Spleen (tissue), 11 donors: ENCODE measurements around the gene PRR20A. TPM values are rescaled to one million over a fixed set of nuclear protein-coding genes. Genes with fewer than 3 reads are reported as not detected.
"Not testable (repeated sequence)": the region's sequence is repeated elsewhere in the genome, so short reads cannot be mapped to it uniquely, and the experiment has no call there.

Experiments
- DNase-seq: peaks from one replicate; pipeline ENCODE4 v3.0.0-alpha.2; 2020
- H3K27ac ChIP-seq, 8 donors: fragments of 200-600 bp; sonication (generic) in 7 of 8; 1 replicate in 4 of 8; 2 replicates in 4 of 8; pipeline versions ENCODE4 v1.5.0 to v1.8.0; 2016 to 2021; ENCODE audit warnings: inconsistent platforms in 4 of 8, mild to moderate bottlenecking in 4 of 8, moderate library complexity in 1 of 8
- H3K27me3 ChIP-seq, 7 donors: fragments of 200-600 bp; sonication (generic) in 6 of 7; replicated peaks in 1 of 7; 1 replicate in 4 of 7; 2 replicates in 3 of 7; pipeline versions ENCODE4 v1.5.0 to v1.8.0; 2016 to 2021; ENCODE audit warnings: inconsistent platforms in 3 of 7, mild to moderate bottlenecking in 1 of 7
- H3K36me3 ChIP-seq, 6 donors: fragments of 200-600 bp; sonication (generic) in 5 of 6; 1 replicate in 4 of 6; 2 replicates in 2 of 6; pipeline versions ENCODE4 v1.5.0 to v1.8.0; 2016 to 2021; ENCODE audit warnings: inconsistent platforms in 2 of 6
- H3K4me1 ChIP-seq, 6 donors: fragments of 200-600 bp; sonication (generic) in 5 of 6; 1 replicate in 3 of 6; 2 replicates in 3 of 6; pipeline versions ENCODE4 v1.5.0 to v1.8.0; 2016 to 2021; ENCODE audit warnings: inconsistent platforms in 3 of 6
- H3K4me3 ChIP-seq, 8 donors: fragments of 200-600 bp; sonication (generic) in 7 of 8; 1 replicate in 4 of 8; 2 replicates in 4 of 8; pipeline versions ENCODE4 v1.5.0 to v1.8.0; 2016 to 2021; ENCODE audit warnings: inconsistent platforms in 4 of 8, mild to moderate bottlenecking in 4 of 8, moderate library complexity in 2 of 8
- H3K9me3 ChIP-seq, 8 donors: fragments of 200-600 bp; sonication (generic) in 7 of 8; 1 replicate in 4 of 8; 2 replicates in 4 of 8; pipeline versions ENCODE4 v1.5.0 to v1.8.0; 2016 to 2021; ENCODE audit warnings: inconsistent platforms in 4 of 8
- POLR2A ChIP-seq, 3 donors: fragments of 450-650 bp; IDR thresholded peaks; one replicate each; pipeline ENCODE4 v1.5.1; 2017; ENCODE audit warnings: antibody characterized with exemption in 3 of 3, mild to moderate bottlenecking in 1 of 3
- POLR2AphosphoS5 ChIP-seq, 3 donors: sonication (generic); formaldehyde crosslinking; IDR thresholded peaks; one replicate each; pipeline ENCODE4 v1.5.1; 2017; ENCODE audit warnings: antibody characterized with exemption in 3 of 3
- WGBS, 5 donors: extraction: QIAGEN DNeasy Blood & Tissue Kit in 3 of 5; methylation state at CpG; one replicate each; pipeline versions ENCODE4 v1.1.5 to v1.1.7; 2013 to 2018; 5-methylcytosine and 5-hydroxymethylcytosine counted together
- intact Hi-C: fragments of 100-400 bp; cut with DNase I; formaldehyde crosslinking; loops from one replicate; pipeline ENCODE4 v1.15.0; 2023; ENCODE audit warnings: low total_unique reads
- polyA plus RNA-seq, 3 donors: library from polyadenylated mRNA; stranded (reverse); fragments of 200-250 nt; gene quantifications; one replicate each; pipeline ENCODE4 v1.2.1, GENCODE V29; 2013
- small RNA-seq, 4 donors: library from RNA; depleted of rRNA; stranded (forward); fragments of <200 nt; gene quantifications; one replicate each; pipeline ENCODE3, GENCODE V24; 2016
- total RNA-seq, 7 donors: library from RNA; depleted of rRNA in 3 of 7; stranded (reverse); fragments of >200 nt in 3 of 7; fragmentation: NEBNext Ultra II Directional in 4 of 7; extraction: Animal tissue kit (Norgen Biotek cat#: 25700) in 4 of 7; gene quantifications; one replicate each; pipeline versions ENCODE4 v1.1.0 to v1.2.1, GENCODE V29; 2016 to 2021
- TF ChIP-seq, protein P1 (sequence below), 11 experiments: fragments of 200-600 bp in 7 of 11; fragments of 450-650 bp in 4 of 11; sonication (generic) in 4 of 11; IDR thresholded peaks in 8 of 11; conservative IDR thresholded peaks in 3 of 11; 1 replicate in 7 of 11; 2 replicates in 4 of 11; pipeline versions ENCODE4 v1.4.0 to v1.8.0; 2016 to 2021; ENCODE audit warnings: antibody characterized with exemption in 11 of 11, inconsistent platforms in 4 of 11, mild to moderate bottlenecking in 1 of 11
- donor health status: healthy with polysubstance abuse.
- donor health status: DM: no; HTN: no; CAD: no; lungs with moderate emphysema.
- donor health status: DM: no; HTN: no; CAD: no.
- donor health status: Bipolar disorder and iron deficiency.
- donor health status: healthy.
- donor health status: DM: no; HTN: no; CAD: no.
- donor health status: DM: yes; HTN: yes; CAD: no.

PRR20A gene
- total and polyA plus RNA-seq, 10 donors = not detected

- H3K36me3 ChIP-seq, H3K27ac ChIP-seq, DNase-seq, intact Hi-C loops, H3K4me3 ChIP-seq, H3K9me3 ChIP-seq, H3K27me3 ChIP-seq, H3K4me1 ChIP-seq: not testable (repeated sequence)
- WGBS, 5 donors = no CpG with 5 or more reads among the region's 22 CpGs
Observed at GRCh38 chr13:57166897-57167296, 26.2 kb downstream of the PRR20A start, which contains the start of gene PRR20E. TSS of gene PRR20E (plus strand) at chr13:57167197. CDS start at chr13:57167584, 387 bp downstream.

DNA sequence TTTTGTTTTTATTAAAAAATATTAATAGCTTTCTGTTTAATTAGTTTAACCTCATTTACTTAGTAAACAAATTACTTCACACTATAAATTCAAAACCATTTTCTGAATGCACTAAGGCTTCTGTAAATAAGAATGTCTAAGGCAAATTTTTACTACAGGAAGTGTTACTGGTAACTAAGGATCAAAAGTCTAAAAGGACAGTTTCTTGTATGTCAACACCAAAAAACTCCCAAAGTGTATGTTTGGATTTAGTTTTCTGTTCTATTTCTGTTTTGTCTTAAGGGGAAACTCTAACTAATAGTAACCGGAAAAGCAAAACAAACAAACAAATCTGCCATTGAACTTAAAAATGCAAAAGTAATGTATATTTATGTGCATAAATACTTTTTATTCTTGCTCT, 50.9 kb downstream of the PRR20A start:
- intact Hi-C loops = no loop called here
- DNase-seq = no peak
- H3K4me3 ChIP-seq = no peak overlapping the region
- H3K9me3 ChIP-seq = peaks cover 0 to 13% (median 2%) of the 10 kb centered on the region in 8 donors
- H3K27ac ChIP-seq = no peak overlapping the region
- no peaks in the 10 kb centered on the region for H3K4me1 ChIP-seq
- WGBS, 5 donors = 82 to 98% (median 95%) methylated on average over 1 of the region's 1 CpG
- H3K36me3 ChIP-seq = no peaks in the 10 kb centered on the region
- TF ChIP-seq POLR2A (IDR thresholded peaks at IDR 0.05) (no peak), POLR2AphosphoS5 (IDR thresholded peaks at IDR 0.05) (no peak)
- TF ChIP-seq, protein P1, sequence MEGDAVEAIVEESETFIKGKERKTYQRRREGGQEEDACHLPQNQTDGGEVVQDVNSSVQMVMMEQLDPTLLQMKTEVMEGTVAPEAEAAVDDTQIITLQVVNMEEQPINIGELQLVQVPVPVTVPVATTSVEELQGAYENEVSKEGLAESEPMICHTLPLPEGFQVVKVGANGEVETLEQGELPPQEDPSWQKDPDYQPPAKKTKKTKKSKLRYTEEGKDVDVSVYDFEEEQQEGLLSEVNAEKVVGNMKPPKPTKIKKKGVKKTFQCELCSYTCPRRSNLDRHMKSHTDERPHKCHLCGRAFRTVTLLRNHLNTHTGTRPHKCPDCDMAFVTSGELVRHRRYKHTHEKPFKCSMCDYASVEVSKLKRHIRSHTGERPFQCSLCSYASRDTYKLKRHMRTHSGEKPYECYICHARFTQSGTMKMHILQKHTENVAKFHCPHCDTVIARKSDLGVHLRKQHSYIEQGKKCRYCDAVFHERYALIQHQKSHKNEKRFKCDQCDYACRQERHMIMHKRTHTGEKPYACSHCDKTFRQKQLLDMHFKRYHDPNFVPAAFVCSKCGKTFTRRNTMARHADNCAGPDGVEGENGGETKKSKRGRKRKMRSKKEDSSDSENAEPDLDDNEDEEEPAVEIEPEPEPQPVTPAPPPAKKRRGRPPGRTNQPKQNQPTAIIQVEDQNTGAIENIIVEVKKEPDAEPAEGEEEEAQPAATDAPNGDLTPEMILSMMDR (IDR thresholded peaks at IDR 0.05 in 8 of 11, conservative IDR thresholded peaks at IDR 0.05 in 3 of 11) = no peak
- no peaks in the 10 kb centered on the region for H3K27me3 ChIP-seq

Small RNA genes lying within 50 kb of the gene (small RNA-seq; reads per million reads assigned to genes)
- 0 reads per million in 4 donors for gene PRR20FP

Other genes with a start within 250 kb of the PRR20A start
- gene PRR20B, start 6.6 kb downstream of the PRR20A start, total RNA-seq = not detected
- not detected for gene PRR20B, start 6.6 kb downstream of the PRR20A start, polyA plus RNA-seq
- not detected for gene PRR20C, start 13.1 kb downstream of the PRR20A start, total RNA-seq
- not detected for gene PRR20C, start 13.1 kb downstream of the PRR20A start, polyA plus RNA-seq
- gene PRR20D, start 19.7 kb downstream of the PRR20A start, total RNA-seq = not detected
- gene PRR20D, start 19.7 kb downstream of the PRR20A start, polyA plus RNA-seq = not detected
- not detected for gene PRR20E, start 26.3 kb downstream of the PRR20A start, total RNA-seq
- not detected for gene PRR20E, start 26.3 kb downstream of the PRR20A start, polyA plus RNA-seq